Esophagus muscularis mucosa (tissue), 4 donors: ENCODE results near the gene AQP12B.

ENCODE experiments used
- CTCF ChIP-seq, 3 experiments: fragments of 200-600 bp in 2 of 3; fragments of 450-650 bp in 1 of 3; sonication (generic) in 2 of 3; IDR thresholded peaks; one replicate each; pipeline ENCODE4 v1.5.1; 2017 to 2019; ENCODE audit warnings: antibody characterized with exemption in 3 of 3, mild to moderate bottlenecking in 2 of 3, moderate library complexity in 1 of 3
- EP300 ChIP-seq: sonication (generic); formaldehyde crosslinking; IDR thresholded peaks from one replicate; pipeline ENCODE4 v1.6.1; 2017; ENCODE audit warnings: antibody characterized with exemption
- POLR2A ChIP-seq: fragments of 450-650 bp; IDR thresholded peaks from one replicate; pipeline ENCODE4 v1.6.1; 2017; ENCODE audit warnings: antibody characterized with exemption, moderate library complexity, mild to moderate bottlenecking, low read depth
- POLR2AphosphoS5 ChIP-seq, 2 donors: sonication (generic); formaldehyde crosslinking; IDR thresholded peaks; one replicate each; pipeline ENCODE4 v1.6.1; 2017; ENCODE audit warnings: antibody characterized with exemption in 2 of 2

GRCh38 chr2:240712121-240712520, 29.4 kb upstream of the AQP12B start:
- TF ChIP-seq POLR2A (no peak), CTCF (IDR thresholded peaks at IDR 0.05) (no peak), EP300 (no peak), POLR2AphosphoS5 (IDR thresholded peaks at IDR 0.05) (no peak)
